Hepatocyte (in vitro differentiated cells): ENCODE results near the gene NEK4.

ENCODE experiments used
- CTCF ChIP-seq: fragments of 200-600 bp; sonication (generic); IDR thresholded peaks from 2 replicates; pipeline ENCODE4 v1.5.1; 2016; ENCODE audit warnings: antibody characterized with exemption, mild to moderate bottlenecking; ENCODE audit not compliant: poor library complexity
- EZH2 ChIP-seq: fragments of 200-600 bp; sonication (generic); IDR thresholded peaks from 2 replicates; pipeline ENCODE4 v1.6.1; 2016; ENCODE audit warnings: antibody characterized with exemption, mild to moderate bottlenecking, borderline replicate concordance
- EZH2phosphoT487 ChIP-seq: fragments of 200-600 bp; sonication (generic); IDR thresholded peaks from one replicate; pipeline ENCODE4 v1.6.1; 2018; ENCODE audit warnings: antibody characterized with exemption, mild to moderate bottlenecking, low read depth, moderate library complexity; ENCODE audit not compliant: unreplicated experiment, severe bottlenecking

- no peak for TF ChIP-seq CTCF
- no peak for TF ChIP-seq EZH2
- TF ChIP-seq EZH2phosphoT487: no peak
Observed at GRCh38 chr3:52800079-52800478, 29.3 kb upstream of the NEK4 start.
